Loucy (cell line): ENCODE data around the gene GBX2.

Source experiments
- H2AFZ ChIP-seq: fragments of 200-600 bp; sonication (generic); 2 replicates; pipeline ENCODE4 v1.6.0; 2016; ENCODE audit warnings: antibody characterized with exemption, mild to moderate bottlenecking, low read length, moderate library complexity
- H3F3A ChIP-seq: fragments of 200-600 bp; 2 replicates; pipeline ENCODE4 v1.6.0; 2016; ENCODE audit warnings: antibody characterized with exemption, low read depth, mild to moderate bottlenecking
- H3K27me3 ChIP-seq: fragments of 200-600 bp; sonication (generic); 2 replicates; pipeline ENCODE4 v1.6.1; 2014; ENCODE audit warnings: low read length, mild to moderate bottlenecking; ENCODE audit not compliant: insufficient read depth, poor library complexity, severe bottlenecking
- H3K36me3 ChIP-seq: fragments of 200-600 bp; sonication (generic); 2 replicates; pipeline ENCODE4 v1.6.1; 2016; ENCODE audit warnings: low read length; ENCODE audit not compliant: insufficient read depth
- H3K4me1 ChIP-seq: fragments of 200-600 bp; sonication (generic); 2 replicates; pipeline ENCODE4 v1.5.1; 2014; ENCODE audit warnings: low read length, mild to moderate bottlenecking; ENCODE audit not compliant: insufficient read depth, poor library complexity, severe bottlenecking
- H3K4me2 ChIP-seq: fragments of 200-600 bp; sonication (generic); 2 replicates; pipeline ENCODE4 v1.6.0; 2014; ENCODE audit warnings: antibody characterized with exemption, low read length, low read depth, mild to moderate bottlenecking; ENCODE audit not compliant: poor library complexity, severe bottlenecking
- H3K4me3 ChIP-seq: fragments of 200-600 bp; sonication (generic); 2 replicates; pipeline ENCODE4 v1.5.1; 2014; ENCODE audit warnings: low read length, mild to moderate bottlenecking, mixed read lengths; ENCODE audit not compliant: poor library complexity, severe bottlenecking
- H3K79me2 ChIP-seq: fragments of 200-600 bp; sonication (generic); 2 replicates; pipeline ENCODE4 v1.6.1; 2014; ENCODE audit warnings: low read length; ENCODE audit not compliant: insufficient read depth
- H3K9ac ChIP-seq: fragments of 200-600 bp; sonication (generic); 2 replicates; pipeline ENCODE4 v1.6.0; 2014; ENCODE audit warnings: mild to moderate bottlenecking, low read depth, low read length, moderate library complexity; ENCODE audit not compliant: poor library complexity, severe bottlenecking
- H3K9me2 ChIP-seq: fragments of 200-600 bp; sonication (generic); replicated peaks from 2 replicates; pipeline ENCODE4 v1.6.1; 2016; ENCODE audit warnings: low read depth, low read length, mixed read lengths
- H3K9me3 ChIP-seq: fragments of 200-600 bp; sonication (generic); 2 replicates; pipeline ENCODE4 v1.6.1; 2014; ENCODE audit warnings: mild to moderate bottlenecking, antibody characterized with exemption, low read length, low read depth; ENCODE audit not compliant: insufficient read depth
- H4K20me1 ChIP-seq: fragments of 200-600 bp; sonication (generic); 2 replicates; pipeline ENCODE4 v1.6.0; 2014; ENCODE audit warnings: antibody characterized with exemption, low read length, mild to moderate bottlenecking; ENCODE audit not compliant: insufficient read depth, poor library complexity, severe bottlenecking
- EZH2phosphoT487 ChIP-seq: fragments of 200-600 bp; IDR thresholded peaks from 2 replicates; pipeline ENCODE4 v1.6.1; 2018; ENCODE audit warnings: antibody characterized with exemption, mild to moderate bottlenecking, moderate library complexity, borderline replicate concordance
- TF ChIP-seq, protein P1 (sequence below): fragments of 200-600 bp; sonication (generic); conservative IDR thresholded peaks from 2 replicates; pipeline ENCODE4 v1.5.1; 2014; ENCODE audit warnings: mild to moderate bottlenecking, antibody characterized with exemption, low read length

Gene GBX2

DNA sequence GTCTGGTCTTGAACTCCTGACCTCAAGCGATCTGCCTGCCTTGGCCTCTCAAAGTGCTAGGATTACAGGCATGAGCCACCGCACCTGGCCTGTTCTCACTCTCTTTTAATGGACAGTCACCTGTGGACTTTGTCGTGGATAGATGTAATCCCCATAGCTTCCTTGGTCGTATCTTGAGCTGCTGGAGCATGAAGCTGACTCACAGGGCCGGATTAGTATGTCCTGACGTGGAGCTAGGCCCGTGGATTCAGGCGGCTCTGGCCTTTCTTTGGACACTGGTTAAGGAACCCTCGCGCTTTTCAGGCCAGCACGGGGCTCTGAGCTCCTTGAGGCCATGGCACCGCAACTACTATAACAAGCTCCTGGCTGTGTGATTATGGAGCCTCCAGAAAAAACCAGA, 27.5 kb upstream of the GBX2 start:
- no peak for TF ChIP-seq EZH2phosphoT487
- TF ChIP-seq, protein P1, sequence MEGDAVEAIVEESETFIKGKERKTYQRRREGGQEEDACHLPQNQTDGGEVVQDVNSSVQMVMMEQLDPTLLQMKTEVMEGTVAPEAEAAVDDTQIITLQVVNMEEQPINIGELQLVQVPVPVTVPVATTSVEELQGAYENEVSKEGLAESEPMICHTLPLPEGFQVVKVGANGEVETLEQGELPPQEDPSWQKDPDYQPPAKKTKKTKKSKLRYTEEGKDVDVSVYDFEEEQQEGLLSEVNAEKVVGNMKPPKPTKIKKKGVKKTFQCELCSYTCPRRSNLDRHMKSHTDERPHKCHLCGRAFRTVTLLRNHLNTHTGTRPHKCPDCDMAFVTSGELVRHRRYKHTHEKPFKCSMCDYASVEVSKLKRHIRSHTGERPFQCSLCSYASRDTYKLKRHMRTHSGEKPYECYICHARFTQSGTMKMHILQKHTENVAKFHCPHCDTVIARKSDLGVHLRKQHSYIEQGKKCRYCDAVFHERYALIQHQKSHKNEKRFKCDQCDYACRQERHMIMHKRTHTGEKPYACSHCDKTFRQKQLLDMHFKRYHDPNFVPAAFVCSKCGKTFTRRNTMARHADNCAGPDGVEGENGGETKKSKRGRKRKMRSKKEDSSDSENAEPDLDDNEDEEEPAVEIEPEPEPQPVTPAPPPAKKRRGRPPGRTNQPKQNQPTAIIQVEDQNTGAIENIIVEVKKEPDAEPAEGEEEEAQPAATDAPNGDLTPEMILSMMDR: no peak
- no peaks in the 10 kb centered on the region for H4K20me1 ChIP-seq
- no peaks in the 10 kb centered on the region for H3K79me2 ChIP-seq
- H3K36me3 ChIP-seq: no peaks in the 10 kb centered on the region
- H2AFZ ChIP-seq: no peak overlapping the region
- H3K4me2 ChIP-seq: no peak overlapping the region
- H3K9ac ChIP-seq: no peak overlapping the region
- no peak overlapping the region for H3K4me3 ChIP-seq
- H3K27me3 ChIP-seq: no peaks in the 10 kb centered on the region
- no peaks in the 10 kb centered on the region for H3K9me2 ChIP-seq
- H3F3A ChIP-seq: no peaks in the 10 kb centered on the region
- no peaks in the 10 kb centered on the region for H3K4me1 ChIP-seq
- no peaks in the 10 kb centered on the region for H3K9me3 ChIP-seq

DNA sequence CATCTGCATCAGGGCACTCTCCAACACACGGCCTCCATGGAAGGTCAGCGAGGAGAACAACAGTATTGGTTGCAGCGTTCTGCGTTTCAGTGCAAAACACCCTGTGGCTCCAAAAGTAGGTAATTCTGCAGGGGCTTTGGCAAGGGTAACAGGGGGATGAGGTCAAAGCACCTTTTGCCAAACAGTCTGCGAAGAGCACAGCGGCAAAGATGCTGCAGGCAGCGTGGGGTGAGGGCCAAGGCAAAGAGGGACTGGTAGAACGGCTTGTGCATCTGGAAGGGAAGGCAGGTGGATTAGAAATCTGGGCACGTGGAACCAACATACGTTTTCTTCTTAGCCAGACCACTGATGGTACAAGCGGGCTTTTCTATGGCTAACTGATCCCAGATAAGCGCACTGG, 26.6 kb upstream of the GBX2 start:
- Histone ChIP-seq H3K4me3 (no peak overlapping the region), H3K4me1 (no peaks in the 10 kb centered on the region), H3K27me3 (no peaks in the 10 kb centered on the region), H3K9ac (no peak overlapping the region), H3F3A (no peaks in the 10 kb centered on the region), H3K79me2 (no peaks in the 10 kb centered on the region), H3K36me3 (no peaks in the 10 kb centered on the region), H3K9me3 (no peaks in the 10 kb centered on the region), H3K4me2 (no peak overlapping the region), H4K20me1 (no peaks in the 10 kb centered on the region), H2AFZ (no peak overlapping the region), H3K9me2 (no peaks in the 10 kb centered on the region)
- TF ChIP-seq, protein P1: no peak
- TF ChIP-seq EZH2phosphoT487: no peak

DNA sequence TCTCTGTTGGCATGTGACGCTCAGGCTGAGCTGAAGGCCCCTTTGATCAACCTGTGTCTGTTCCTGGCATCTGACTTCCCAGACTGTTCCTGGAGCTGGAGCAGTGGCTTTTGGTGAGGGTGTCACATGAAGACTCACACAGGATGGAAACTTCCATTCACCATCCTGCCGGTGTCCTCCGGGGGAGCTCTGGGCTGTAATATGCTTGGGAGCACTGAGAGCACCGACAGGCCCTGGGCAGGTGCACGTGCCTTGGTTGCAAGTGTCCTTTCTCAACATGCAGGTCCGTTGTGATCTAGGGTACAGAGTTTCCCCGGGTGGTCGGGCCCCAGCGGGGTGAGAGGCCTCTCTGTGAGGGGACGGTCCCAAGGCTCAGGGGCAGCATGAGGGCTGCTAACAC, 24.8 kb upstream of the GBX2 start:
- no peaks in the 10 kb centered on the region for H3K9me2 ChIP-seq
- H3F3A ChIP-seq: no peaks in the 10 kb centered on the region
- no peak overlapping the region for H2AFZ ChIP-seq
- no peak overlapping the region for H3K4me2 ChIP-seq
- H3K9me3 ChIP-seq: no peaks in the 10 kb centered on the region
- no peaks in the 10 kb centered on the region for H4K20me1 ChIP-seq
- no peaks in the 10 kb centered on the region for H3K36me3 ChIP-seq
- no peaks in the 10 kb centered on the region for H3K27me3 ChIP-seq
- no peaks in the 10 kb centered on the region for H3K79me2 ChIP-seq
- no peaks in the 10 kb centered on the region for H3K4me1 ChIP-seq
- no peak for TF ChIP-seq EZH2phosphoT487
- TF ChIP-seq, protein P1: no peak
- H3K9ac ChIP-seq: no peak overlapping the region
- H3K4me3 ChIP-seq: no peak overlapping the region
